ENCODE data around the gene LRRTM1. TPM values are rescaled to one million over a fixed set of nuclear protein-coding genes. Genes with fewer than 3 reads are reported as not detected.

The LRRTM1 gene
- total RNA-seq: not detected in 2 replicates

GRCh38 chr2:80303909-80304837 lies at the start of gene LRRTM1:
Gene LRRTM1 (minus strand): TSS chr2:80304752. CDS start chr2:80303819, 933 bp downstream.

